GM23338 (cell line): Measurements from ENCODE around the gene PHF21A. TPM values are rescaled to one million over a fixed set of nuclear protein-coding genes. Genes with fewer than 3 reads are reported as not detected.
A peak's percentile ranks its signal among the peaks of the same experiment; 100 is the strongest.

Experiments
- ATAC-seq: fragments of 200-7000 bp; cut with Tn5 transposase; 3 replicates; pipeline ENCODE4 v1.9.1; 2020
- DNase-seq: peaks from one replicate; pipeline ENCODE4 v3.0.0-alpha.2; 2015; ENCODE audit warnings: low spot score
- H2AFZ ChIP-seq: fragments of 200-600 bp; sonication (generic); 2 replicates; pipeline ENCODE4 v1.8.0; 2016; ENCODE audit warnings: antibody characterized with exemption, mild to moderate bottlenecking, moderate library complexity
- H3F3A ChIP-seq: fragments of 200-600 bp; sonication (generic); replicated peaks from 2 replicates; pipeline ENCODE4 v1.8.0; 2017; ENCODE audit warnings: antibody characterized with exemption, mixed run types, low read depth
- H3K27ac ChIP-seq: fragments of 200-600 bp; sonication (generic); 2 replicates; pipeline ENCODE4 v1.6.1; 2016; ENCODE audit warnings: low read depth
- H3K27me3 ChIP-seq: fragments of 200-600 bp; sonication (generic); 2 replicates; pipeline ENCODE4 v1.8.0; 2016; ENCODE audit warnings: mild to moderate bottlenecking, mixed run types, moderate library complexity; ENCODE audit not compliant: insufficient read depth
- H3K36me3 ChIP-seq: fragments of 200-600 bp; sonication (generic); 2 replicates; pipeline ENCODE4 v1.8.0; 2016; ENCODE audit warnings: mild to moderate bottlenecking; ENCODE audit not compliant: insufficient read depth
- H3K4me1 ChIP-seq: fragments of 200-600 bp; sonication (generic); 2 replicates; pipeline ENCODE4 v1.8.0; 2016; ENCODE audit warnings: mild to moderate bottlenecking, moderate library complexity; ENCODE audit not compliant: insufficient read depth
- H3K4me2 ChIP-seq: fragments of 200-600 bp; sonication (generic); 2 replicates; pipeline ENCODE4 v1.7.1; 2017; ENCODE audit warnings: mixed run types
- H3K4me3 ChIP-seq: fragments of 200-600 bp; sonication (generic); 2 replicates; pipeline ENCODE4 v1.6.1; 2016; ENCODE audit warnings: mixed run types
- H3K79me2 ChIP-seq: fragments of 200-600 bp; sonication (generic); replicated peaks from 2 replicates; pipeline ENCODE4 v1.8.0; 2017; ENCODE audit warnings: mild to moderate bottlenecking; ENCODE audit not compliant: insufficient read depth
- H3K9me2 ChIP-seq: fragments of 200-600 bp; sonication (generic); 2 replicates; pipeline ENCODE4 v1.8.0; 2017; ENCODE audit not compliant: insufficient read depth
- H4K20me1 ChIP-seq: fragments of 200-600 bp; sonication (generic); replicated peaks from 2 replicates; pipeline ENCODE4 v1.8.0; 2017; ENCODE audit warnings: mild to moderate bottlenecking; ENCODE audit not compliant: insufficient read depth
- H3K27ac Mint-ChIP-seq: 2 replicates; pipeline ENCODE4 v1.8.0; 2020; ENCODE audit warnings: inconsistent platforms, mild to moderate bottlenecking, moderate library complexity, mixed read lengths
- H3K27me3 Mint-ChIP-seq: 3 replicates; pipeline ENCODE4 v1.8.0; 2022; ENCODE audit warnings: low read depth, mild to moderate bottlenecking, moderate library complexity, mixed read lengths, inconsistent platforms; ENCODE audit not compliant: insufficient read depth, poor library complexity
- H3K36me3 Mint-ChIP-seq: 3 replicates; pipeline ENCODE4 v1.8.0; 2021; ENCODE audit warnings: low read depth, mild to moderate bottlenecking, inconsistent platforms, moderate library complexity, mixed read lengths
- H3K4me1 Mint-ChIP-seq: 3 replicates; pipeline ENCODE4 v1.8.0; 2020; ENCODE audit warnings: mild to moderate bottlenecking, inconsistent platforms, mixed read lengths
- H3K4me3 Mint-ChIP-seq: 3 replicates; pipeline ENCODE4 v1.8.0; 2021; ENCODE audit warnings: moderate library complexity, mild to moderate bottlenecking, inconsistent platforms, mixed read lengths
- H3K9me3 Mint-ChIP-seq: 3 replicates; pipeline ENCODE4 v1.8.0; 2020; ENCODE audit warnings: moderate library complexity, mild to moderate bottlenecking, inconsistent platforms, mixed read lengths
- CREB1 ChIP-seq: fragments of 250-450 bp; sonication (Bioruptor Pico); IDR thresholded peaks from 2 replicates; pipeline ENCODE4 v1.5.0; 2020; ENCODE audit warnings: low read depth, mild to moderate bottlenecking, moderate library complexity
- EZH2 ChIP-seq: fragments of 200-600 bp; sonication (generic); IDR thresholded peaks from one replicate; pipeline ENCODE4 v1.8.0; 2017; ENCODE audit warnings: antibody characterized with exemption, mild to moderate bottlenecking, low read depth; ENCODE audit not compliant: unreplicated experiment
- EZH2phosphoT487 ChIP-seq: fragments of 200-600 bp; sonication (generic); IDR thresholded peaks from one replicate; pipeline ENCODE4 v1.8.1; 2018; ENCODE audit warnings: antibody characterized with exemption; ENCODE audit not compliant: unreplicated experiment
- JUNB ChIP-seq: IDR thresholded peaks from one replicate; pipeline ENCODE4 v1.6.1; 2016; ENCODE audit warnings: antibody characterized with exemption; ENCODE audit not compliant: unreplicated experiment
- NANOG ChIP-seq: IDR thresholded peaks from 2 replicates; pipeline ENCODE4 v1.6.1; 2016; ENCODE audit warnings: antibody characterized with exemption, borderline replicate concordance
- POLR2AphosphoS5 ChIP-seq: IDR thresholded peaks from 2 replicates; pipeline ENCODE4 v1.6.1; 2016; ENCODE audit warnings: antibody characterized with exemption, low read depth
- STAT1 ChIP-seq: IDR thresholded peaks from one replicate; pipeline ENCODE4 v1.6.1; 2016; ENCODE audit warnings: antibody characterized with exemption; ENCODE audit not compliant: unreplicated experiment
- ZNF114 ChIP-seq: fragments of 250-450 bp; sonication (Bioruptor Pico); IDR thresholded peaks from 2 replicates; pipeline ENCODE4 v1.5.0; 2020; ENCODE audit warnings: mild to moderate bottlenecking, moderate library complexity
- ZNF331 ChIP-seq: fragments of 250-450 bp; sonication (Bioruptor Pico); IDR thresholded peaks from 2 replicates; pipeline ENCODE4 v1.5.0; 2020; ENCODE audit warnings: low read depth, mild to moderate bottlenecking, moderate library complexity
- polyA plus RNA-seq: library from polyadenylated mRNA; unstranded; fragments of >200 nt; fragmentation: Nextera tagmentation; extraction: Ambion mirVana; gene quantifications from 2 replicates; pipeline ENCODE4 v1.2.1, GENCODE V29; 2016
- total RNA-seq: library from RNA; depleted of rRNA; stranded (reverse); fragments of >200 nt; shearing (Covaris generic); gene quantifications from 2 replicates; pipeline ENCODE4 v1.2.3, GENCODE V29; 2014
- TF ChIP-seq, protein P1 (sequence below): fragments of 250-450 bp; sonication (Bioruptor Pico); IDR thresholded peaks from 2 replicates; pipeline ENCODE4 v1.5.0; 2020; ENCODE audit warnings: mild to moderate bottlenecking, moderate library complexity
- TF ChIP-seq, protein P2 (sequence below): IDR thresholded peaks from one replicate; pipeline ENCODE4 v1.6.1; 2018; ENCODE audit warnings: antibody characterized with exemption; ENCODE audit not compliant: unreplicated experiment
- TF ChIP-seq, protein P3 (sequence below), 2 experiments: fragments of 200-600 bp in 1 of 2; sonication (generic) in 1 of 2; conservative IDR thresholded peaks; 2 replicates each; pipeline versions ENCODE4 v1.5.1 to v1.6.1; 2016 to 2017; ENCODE audit warnings: antibody characterized with exemption in 2 of 2, low read depth in 2 of 2, mild to moderate bottlenecking in 2 of 2, moderate library complexity in 1 of 2

The PHF21A gene
- total and polyA plus RNA-seq, 2 experiments from 2014 or later, result 21.7 to 23.6 TPM

DNA sequence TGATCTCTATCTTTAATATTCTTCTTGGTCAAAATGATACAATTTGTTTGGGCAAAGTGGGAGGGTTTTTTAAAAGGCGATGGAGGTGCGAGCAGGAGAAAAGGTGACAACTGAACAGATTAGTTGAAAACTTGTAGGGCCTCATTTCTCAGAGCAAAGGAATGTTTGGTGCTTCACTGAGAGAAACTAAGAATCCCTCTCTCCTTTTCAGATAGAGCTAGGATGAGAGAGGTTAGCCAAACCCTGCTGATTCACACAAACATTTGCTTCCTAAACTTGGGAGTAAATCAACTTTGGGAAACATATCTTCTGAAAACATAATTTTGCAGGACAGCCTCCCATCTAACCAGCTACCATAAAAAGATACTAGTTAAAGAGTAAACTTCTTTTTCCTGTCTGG is 57.0 kb downstream of the PHF21A start:
- peaks cover 11% of the 10 kb centered on the region; the same call in 2 of the 3 replicates for H3K36me3 Mint-ChIP-seq
- no peaks in the 10 kb centered on the region for H3K9me2 ChIP-seq
- H3F3A ChIP-seq, result no peaks in the 10 kb centered on the region
- H3K4me3 Mint-ChIP-seq, result no peak overlapping the region
- H3K36me3 ChIP-seq, result no peaks in the 10 kb centered on the region
- H3K27me3 ChIP-seq, result no peaks in the 10 kb centered on the region
- peaks cover 19% of the 10 kb centered on the region for H3K4me1 ChIP-seq
- peaks cover 22% of the 10 kb centered on the region for H3K4me1 Mint-ChIP-seq
- H3K27ac Mint-ChIP-seq, result peak overlapping the region; percentile 53
- H3K27ac ChIP-seq, result peak overlapping the region; percentile 1; the same call in 1 of the 2 replicates
- H3K79me2 ChIP-seq, result no peaks in the 10 kb centered on the region
- H2AFZ ChIP-seq, result no peak overlapping the region
- no peaks in the 10 kb centered on the region for H4K20me1 ChIP-seq
- no peaks in the 10 kb centered on the region for H3K27me3 Mint-ChIP-seq
- no peak overlapping the region for H3K4me2 ChIP-seq
- H3K4me3 ChIP-seq, result no peak overlapping the region
- peak; percentile 54; the same call in 1 of the 3 replicates for ATAC-seq
- no peaks in the 10 kb centered on the region; the same call in 2 of the 3 replicates for H3K9me3 Mint-ChIP-seq
- no peak for TF ChIP-seq CREB1
- TF ChIP-seq, protein P1, sequence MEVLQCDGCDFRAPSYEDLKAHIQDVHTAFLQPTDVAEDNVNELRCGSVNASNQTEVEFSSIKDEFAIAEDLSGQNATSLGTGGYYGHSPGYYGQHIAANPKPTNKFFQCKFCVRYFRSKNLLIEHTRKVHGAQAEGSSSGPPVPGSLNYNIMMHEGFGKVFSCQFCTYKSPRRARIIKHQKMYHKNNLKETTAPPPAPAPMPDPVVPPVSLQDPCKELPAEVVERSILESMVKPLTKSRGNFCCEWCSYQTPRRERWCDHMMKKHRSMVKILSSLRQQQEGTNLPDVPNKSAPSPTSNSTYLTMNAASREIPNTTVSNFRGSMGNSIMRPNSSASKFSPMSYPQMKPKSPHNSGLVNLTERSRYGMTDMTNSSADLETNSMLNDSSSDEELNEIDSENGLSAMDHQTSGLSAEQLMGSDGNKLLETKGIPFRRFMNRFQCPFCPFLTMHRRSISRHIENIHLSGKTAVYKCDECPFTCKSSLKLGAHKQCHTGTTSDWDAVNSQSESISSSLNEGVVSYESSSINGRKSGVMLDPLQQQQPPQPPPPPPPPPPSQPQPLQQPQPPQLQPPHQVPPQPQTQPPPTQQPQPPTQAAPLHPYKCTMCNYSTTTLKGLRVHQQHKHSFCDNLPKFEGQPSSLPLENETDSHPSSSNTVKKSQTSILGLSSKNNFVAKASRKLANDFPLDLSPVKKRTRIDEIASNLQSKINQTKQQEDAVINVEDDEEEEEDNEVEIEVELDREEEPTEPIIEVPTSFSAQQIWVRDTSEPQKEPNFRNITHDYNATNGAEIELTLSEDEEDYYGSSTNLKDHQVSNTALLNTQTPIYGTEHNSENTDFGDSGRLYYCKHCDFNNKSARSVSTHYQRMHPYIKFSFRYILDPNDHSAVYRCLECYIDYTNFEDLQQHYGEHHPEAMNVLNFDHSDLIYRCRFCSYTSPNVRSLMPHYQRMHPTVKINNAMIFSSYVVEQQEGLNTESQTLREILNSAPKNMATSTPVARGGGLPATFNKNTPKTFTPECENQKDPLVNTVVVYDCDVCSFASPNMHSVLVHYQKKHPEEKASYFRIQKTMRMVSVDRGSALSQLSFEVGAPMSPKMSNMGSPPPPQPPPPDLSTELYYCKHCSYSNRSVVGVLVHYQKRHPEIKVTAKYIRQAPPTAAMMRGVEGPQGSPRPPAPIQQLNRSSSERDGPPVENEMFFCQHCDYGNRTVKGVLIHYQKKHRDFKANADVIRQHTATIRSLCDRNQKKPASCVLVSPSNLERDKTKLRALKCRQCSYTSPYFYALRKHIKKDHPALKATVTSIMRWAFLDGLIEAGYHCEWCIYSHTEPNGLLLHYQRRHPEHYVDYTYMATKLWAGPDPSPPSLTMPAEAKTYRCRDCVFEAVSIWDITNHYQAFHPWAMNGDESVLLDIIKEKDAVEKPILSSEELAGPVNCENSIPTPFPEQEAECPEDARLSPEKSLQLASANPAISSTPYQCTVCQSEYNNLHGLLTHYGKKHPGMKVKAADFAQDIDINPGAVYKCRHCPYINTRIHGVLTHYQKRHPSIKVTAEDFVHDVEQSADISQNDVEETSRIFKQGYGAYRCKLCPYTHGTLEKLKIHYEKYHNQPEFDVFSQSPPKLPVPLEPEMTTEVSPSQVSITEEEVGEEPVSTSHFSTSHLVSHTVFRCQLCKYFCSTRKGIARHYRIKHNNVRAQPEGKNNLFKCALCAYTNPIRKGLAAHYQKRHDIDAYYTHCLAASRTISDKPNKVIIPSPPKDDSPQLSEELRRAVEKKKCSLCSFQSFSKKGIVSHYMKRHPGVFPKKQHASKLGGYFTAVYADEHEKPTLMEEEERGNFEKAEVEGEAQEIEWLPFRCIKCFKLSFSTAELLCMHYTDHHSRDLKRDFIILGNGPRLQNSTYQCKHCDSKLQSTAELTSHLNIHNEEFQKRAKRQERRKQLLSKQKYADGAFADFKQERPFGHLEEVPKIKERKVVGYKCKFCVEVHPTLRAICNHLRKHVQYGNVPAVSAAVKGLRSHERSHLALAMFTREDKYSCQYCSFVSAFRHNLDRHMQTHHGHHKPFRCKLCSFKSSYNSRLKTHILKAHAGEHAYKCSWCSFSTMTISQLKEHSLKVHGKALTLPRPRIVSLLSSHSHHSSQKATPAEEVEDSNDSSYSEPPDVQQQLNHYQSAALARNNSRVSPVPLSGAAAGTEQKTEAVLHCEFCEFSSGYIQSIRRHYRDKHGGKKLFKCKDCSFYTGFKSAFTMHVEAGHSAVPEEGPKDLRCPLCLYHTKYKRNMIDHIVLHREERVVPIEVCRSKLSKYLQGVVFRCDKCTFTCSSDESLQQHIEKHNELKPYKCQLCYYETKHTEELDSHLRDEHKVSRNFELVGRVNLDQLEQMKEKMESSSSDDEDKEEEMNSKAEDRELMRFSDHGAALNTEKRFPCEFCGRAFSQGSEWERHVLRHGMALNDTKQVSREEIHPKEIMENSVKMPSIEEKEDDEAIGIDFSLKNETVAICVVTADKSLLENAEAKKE (CRISPR knock-in tag), result no peak
- TF ChIP-seq EZH2phosphoT487, result no peak
- TF ChIP-seq ZNF331 (CRISPR knock-in tag), result no peak
- no peak for TF ChIP-seq STAT1
- TF ChIP-seq JUNB, result no peak
- no peak for TF ChIP-seq EZH2
- no peak for TF ChIP-seq POLR2AphosphoS5
- TF ChIP-seq NANOG, result no peak
- TF ChIP-seq, protein P2, sequence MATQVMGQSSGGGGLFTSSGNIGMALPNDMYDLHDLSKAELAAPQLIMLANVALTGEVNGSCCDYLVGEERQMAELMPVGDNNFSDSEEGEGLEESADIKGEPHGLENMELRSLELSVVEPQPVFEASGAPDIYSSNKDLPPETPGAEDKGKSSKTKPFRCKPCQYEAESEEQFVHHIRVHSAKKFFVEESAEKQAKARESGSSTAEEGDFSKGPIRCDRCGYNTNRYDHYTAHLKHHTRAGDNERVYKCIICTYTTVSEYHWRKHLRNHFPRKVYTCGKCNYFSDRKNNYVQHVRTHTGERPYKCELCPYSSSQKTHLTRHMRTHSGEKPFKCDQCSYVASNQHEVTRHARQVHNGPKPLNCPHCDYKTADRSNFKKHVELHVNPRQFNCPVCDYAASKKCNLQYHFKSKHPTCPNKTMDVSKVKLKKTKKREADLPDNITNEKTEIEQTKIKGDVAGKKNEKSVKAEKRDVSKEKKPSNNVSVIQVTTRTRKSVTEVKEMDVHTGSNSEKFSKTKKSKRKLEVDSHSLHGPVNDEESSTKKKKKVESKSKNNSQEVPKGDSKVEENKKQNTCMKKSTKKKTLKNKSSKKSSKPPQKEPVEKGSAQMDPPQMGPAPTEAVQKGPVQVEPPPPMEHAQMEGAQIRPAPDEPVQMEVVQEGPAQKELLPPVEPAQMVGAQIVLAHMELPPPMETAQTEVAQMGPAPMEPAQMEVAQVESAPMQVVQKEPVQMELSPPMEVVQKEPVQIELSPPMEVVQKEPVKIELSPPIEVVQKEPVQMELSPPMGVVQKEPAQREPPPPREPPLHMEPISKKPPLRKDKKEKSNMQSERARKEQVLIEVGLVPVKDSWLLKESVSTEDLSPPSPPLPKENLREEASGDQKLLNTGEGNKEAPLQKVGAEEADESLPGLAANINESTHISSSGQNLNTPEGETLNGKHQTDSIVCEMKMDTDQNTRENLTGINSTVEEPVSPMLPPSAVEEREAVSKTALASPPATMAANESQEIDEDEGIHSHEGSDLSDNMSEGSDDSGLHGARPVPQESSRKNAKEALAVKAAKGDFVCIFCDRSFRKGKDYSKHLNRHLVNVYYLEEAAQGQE, result no peak
- no peak for TF ChIP-seq ZNF114 (CRISPR knock-in tag)
- TF ChIP-seq, protein P3, sequence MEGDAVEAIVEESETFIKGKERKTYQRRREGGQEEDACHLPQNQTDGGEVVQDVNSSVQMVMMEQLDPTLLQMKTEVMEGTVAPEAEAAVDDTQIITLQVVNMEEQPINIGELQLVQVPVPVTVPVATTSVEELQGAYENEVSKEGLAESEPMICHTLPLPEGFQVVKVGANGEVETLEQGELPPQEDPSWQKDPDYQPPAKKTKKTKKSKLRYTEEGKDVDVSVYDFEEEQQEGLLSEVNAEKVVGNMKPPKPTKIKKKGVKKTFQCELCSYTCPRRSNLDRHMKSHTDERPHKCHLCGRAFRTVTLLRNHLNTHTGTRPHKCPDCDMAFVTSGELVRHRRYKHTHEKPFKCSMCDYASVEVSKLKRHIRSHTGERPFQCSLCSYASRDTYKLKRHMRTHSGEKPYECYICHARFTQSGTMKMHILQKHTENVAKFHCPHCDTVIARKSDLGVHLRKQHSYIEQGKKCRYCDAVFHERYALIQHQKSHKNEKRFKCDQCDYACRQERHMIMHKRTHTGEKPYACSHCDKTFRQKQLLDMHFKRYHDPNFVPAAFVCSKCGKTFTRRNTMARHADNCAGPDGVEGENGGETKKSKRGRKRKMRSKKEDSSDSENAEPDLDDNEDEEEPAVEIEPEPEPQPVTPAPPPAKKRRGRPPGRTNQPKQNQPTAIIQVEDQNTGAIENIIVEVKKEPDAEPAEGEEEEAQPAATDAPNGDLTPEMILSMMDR (conservative IDR thresholded peaks at IDR 0.05; ENCODE audit: low read depth in 2 of 2), result no peak
- peak; percentile 44 for DNase-seq
